NCI-H1105 treated with DMSO at 0.1 percent for 48 hours (cell line): ENCODE measurements around the gene HOXA9.

Experiments
- DNase-seq: peaks from one replicate; lab custom pipeline; 2025; lab: John Stamatoyannopoulos, UW

Gene HOXA9

GRCh38 chr7:27176962-27177794, 11.8 kb upstream of the HOXA9 start:
- no peak for DNase-seq

- DNase-seq = no peak
Measured at GRCh38 chr7:27176524-27176845, 11.1 kb upstream of the HOXA9 start.

GRCh38 chr7:27175626-27176523, 10.5 kb upstream of the HOXA9 start:
- DNase-seq = no peak

- no peak for DNase-seq
Measured at GRCh38 chr7:27174874-27175625, 9.7 kb upstream of the HOXA9 start.

GRCh38 chr7:27173956-27174873, 8.9 kb upstream of the HOXA9 start, which contains the start of gene HOXA10:
TSS of gene HOXA10 (minus strand) at chr7:27174320. CDS start at chr7:27174306, 14 bp downstream.
- DNase-seq = peak; percentile 61

- peak; percentile 57 for DNase-seq
Measured at GRCh38 chr7:27173511-27173955, 8.2 kb upstream of the HOXA9 start.

GRCh38 chr7:27172823-27173510, 7.6 kb upstream of the HOXA9 start:
- DNase-seq = peak; percentile 57

- peak; percentile 41 for DNase-seq
Measured at GRCh38 chr7:27172315-27172774, 7.0 kb upstream of the HOXA9 start.

- DNase-seq = peak; percentile 51
Measured at GRCh38 chr7:27171637-27172314, 6.4 kb upstream of the HOXA9 start.

- peak; percentile 37 for DNase-seq
Measured at GRCh38 chr7:27171325-27171636, 5.9 kb upstream of the HOXA9 start.

GRCh38 chr7:27170426-27171324, 5.3 kb upstream of the HOXA9 start:
- DNase-seq = peak; percentile 59

- peak; percentile 75 for DNase-seq
Measured at GRCh38 chr7:27169658-27170425, 4.5 kb upstream of the HOXA9 start.

- DNase-seq = peak; percentile 50
Measured at GRCh38 chr7:27168265-27168947, 3.1 kb upstream of the HOXA9 start.

GRCh38 chr7:27167916-27168264, 2.6 kb upstream of the HOXA9 start:
- DNase-seq = peak; percentile 45

GRCh38 chr7:27166531-27167505, 1.5 kb upstream of the HOXA9 start:
- DNase-seq = peak; percentile 37

GRCh38 chr7:27165996-27166530, 726 bp upstream of the HOXA9 start:
- DNase-seq = no peak
